ENCODE measurements around the gene PARVA.

DNA sequence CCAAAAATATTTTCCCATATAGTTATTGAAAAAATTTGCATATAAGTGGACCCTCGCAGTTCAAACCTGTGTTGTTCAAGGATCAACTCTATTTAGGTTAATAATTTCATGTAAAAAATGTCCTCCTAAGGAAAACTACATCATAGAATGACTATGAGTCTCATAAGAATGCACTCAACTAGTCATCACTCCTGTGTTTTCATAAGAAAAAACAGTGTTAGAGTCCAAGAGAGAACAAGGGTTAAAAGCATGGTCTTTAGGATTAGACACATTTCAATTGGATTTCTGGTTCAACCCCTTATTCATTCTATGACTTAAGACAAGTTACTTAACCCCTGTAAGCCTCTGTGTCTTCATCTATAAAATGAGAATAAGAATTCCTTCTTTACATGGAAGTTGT, 5.1 kb downstream of the PARVA start:
- no peak for TF ChIP-seq POLR2A (IDR thresholded peaks at IDR 0.05; ENCODE audit: low read depth)
- TF ChIP-seq, protein P1, sequence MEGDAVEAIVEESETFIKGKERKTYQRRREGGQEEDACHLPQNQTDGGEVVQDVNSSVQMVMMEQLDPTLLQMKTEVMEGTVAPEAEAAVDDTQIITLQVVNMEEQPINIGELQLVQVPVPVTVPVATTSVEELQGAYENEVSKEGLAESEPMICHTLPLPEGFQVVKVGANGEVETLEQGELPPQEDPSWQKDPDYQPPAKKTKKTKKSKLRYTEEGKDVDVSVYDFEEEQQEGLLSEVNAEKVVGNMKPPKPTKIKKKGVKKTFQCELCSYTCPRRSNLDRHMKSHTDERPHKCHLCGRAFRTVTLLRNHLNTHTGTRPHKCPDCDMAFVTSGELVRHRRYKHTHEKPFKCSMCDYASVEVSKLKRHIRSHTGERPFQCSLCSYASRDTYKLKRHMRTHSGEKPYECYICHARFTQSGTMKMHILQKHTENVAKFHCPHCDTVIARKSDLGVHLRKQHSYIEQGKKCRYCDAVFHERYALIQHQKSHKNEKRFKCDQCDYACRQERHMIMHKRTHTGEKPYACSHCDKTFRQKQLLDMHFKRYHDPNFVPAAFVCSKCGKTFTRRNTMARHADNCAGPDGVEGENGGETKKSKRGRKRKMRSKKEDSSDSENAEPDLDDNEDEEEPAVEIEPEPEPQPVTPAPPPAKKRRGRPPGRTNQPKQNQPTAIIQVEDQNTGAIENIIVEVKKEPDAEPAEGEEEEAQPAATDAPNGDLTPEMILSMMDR (IDR thresholded peaks at IDR 0.05): no peak

Data from esophagus muscularis mucosa (tissue), 3 donors.